HG02840 (cell line): ENCODE measurements around the gene SYT8.
"Not testable (repeated sequence)": the region's sequence is repeated elsewhere in the genome, so short reads cannot be mapped to it uniquely, and the experiment has no call there.

Experiments used
- ATAC-seq: cut with Tn5 transposase; IDR thresholded peaks from one replicate; pipeline ENCODE4 v1.9.1; 2021; ENCODE audit warnings: mild to moderate bottlenecking, moderate library complexity, moderate number of reproducible peaks; ENCODE audit not compliant: unreplicated experiment, low FRiP score

SYT8 gene

GRCh38 chr11:1834779-1835670 lies at the start of gene SYT8:
Gene SYT8, plus strand, starts transcription at chr11:1834990. Its CDS starts 116 bp downstream, at chr11:1835106.
- ATAC-seq: no peak

- ATAC-seq: no peak
Measured at GRCh38 chr11:1785749-1786413, 48.9 kb upstream of the SYT8 start.

DNA sequence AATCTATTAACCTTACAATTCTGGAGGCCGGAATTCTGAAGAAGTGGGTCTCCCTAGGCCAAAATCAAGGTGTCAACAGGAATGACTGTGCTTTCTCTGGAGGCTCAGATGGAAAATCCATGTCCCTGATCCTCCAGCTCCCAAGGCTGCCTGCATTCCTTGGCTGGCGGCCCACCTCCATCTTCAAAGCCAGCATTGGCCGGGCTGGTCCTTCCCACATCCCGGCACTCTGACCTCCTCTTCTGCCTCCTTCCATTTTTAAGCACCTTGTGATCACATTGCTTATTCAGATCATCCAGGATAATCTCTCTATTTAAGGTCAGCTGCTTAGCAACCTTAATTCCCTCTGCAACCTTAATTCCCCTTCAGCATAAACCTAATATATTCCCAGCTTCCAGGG lies 48.3 kb upstream of the SYT8 start:
- no peak for ATAC-seq

GRCh38 chr11:1791912-1792311 lies 42.9 kb upstream of the SYT8 start:
- no peak for ATAC-seq

GRCh38 chr11:1792461-1792860 lies 42.3 kb upstream of the SYT8 start:
- ATAC-seq: no peak

GRCh38 chr11:1793081-1793480 lies 41.7 kb upstream of the SYT8 start:
- no peak for ATAC-seq

DNA sequence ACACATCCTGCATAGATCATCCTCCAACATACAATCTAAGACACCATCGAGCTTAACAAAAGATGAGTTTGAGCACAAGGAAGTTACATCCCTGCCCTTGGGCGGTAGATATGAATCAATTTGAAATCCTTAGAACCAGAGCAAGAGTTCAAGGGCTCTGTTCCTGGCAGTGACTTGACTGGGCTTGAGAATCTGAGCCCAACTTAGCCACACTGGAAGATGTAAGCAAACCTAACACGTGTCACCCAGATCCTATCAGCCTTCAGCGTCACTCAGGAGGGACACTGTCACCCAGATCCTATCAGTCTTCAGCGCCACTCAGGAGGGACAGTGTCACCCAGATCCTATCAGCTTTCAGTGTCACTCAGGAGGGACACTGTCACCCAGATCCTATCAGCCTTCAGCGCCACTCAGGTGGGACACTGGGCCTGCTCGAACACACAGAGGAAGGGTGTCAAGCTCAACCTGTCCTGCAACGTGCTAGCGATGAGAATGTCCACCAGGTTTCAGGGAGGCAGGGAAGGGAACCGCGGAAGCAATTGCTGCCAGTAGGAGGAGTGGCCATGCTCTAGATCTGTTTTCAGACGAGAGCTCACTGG lies 38.3 kb upstream of the SYT8 start:
- no peak for ATAC-seq

- no peak for ATAC-seq
Measured at GRCh38 chr11:1797391-1798125, 37.2 kb upstream of the SYT8 start.

DNA sequence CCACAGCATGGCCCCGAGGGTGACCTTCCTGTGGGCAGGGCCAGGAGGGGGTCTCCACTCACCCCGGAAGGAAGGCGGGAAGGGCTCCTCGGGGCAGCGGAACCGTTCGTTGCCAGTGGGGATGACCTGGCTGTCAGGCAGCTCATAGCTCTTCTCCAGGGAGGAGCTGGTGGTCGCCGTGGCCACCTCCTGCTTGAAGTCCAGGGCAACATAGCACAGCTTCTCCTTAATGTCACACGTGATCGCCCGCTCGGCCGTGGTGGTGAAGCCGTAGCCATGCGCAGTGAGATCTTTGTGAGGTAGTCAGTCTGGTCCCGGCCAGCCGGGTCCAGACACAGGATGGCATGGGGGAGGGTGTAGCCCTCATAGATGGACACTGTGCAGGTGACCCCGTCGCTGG lies 31.5 kb upstream of the SYT8 start:
- ATAC-seq: no peak

GRCh38 chr11:1803835-1804519 lies 30.8 kb upstream of the SYT8 start:
- not testable (repeated sequence) for ATAC-seq

- ATAC-seq: no peak
Measured at GRCh38 chr11:1805525-1805924, 29.3 kb upstream of the SYT8 start.

GRCh38 chr11:1807264-1807995 lies 27.4 kb upstream of the SYT8 start:
- no peak for ATAC-seq

GRCh38 chr11:1810761-1811160 lies 24.0 kb upstream of the SYT8 start:
- ATAC-seq: no peak

GRCh38 chr11:1812274-1812673 lies 22.5 kb upstream of the SYT8 start:
- ATAC-seq: no peak

DNA sequence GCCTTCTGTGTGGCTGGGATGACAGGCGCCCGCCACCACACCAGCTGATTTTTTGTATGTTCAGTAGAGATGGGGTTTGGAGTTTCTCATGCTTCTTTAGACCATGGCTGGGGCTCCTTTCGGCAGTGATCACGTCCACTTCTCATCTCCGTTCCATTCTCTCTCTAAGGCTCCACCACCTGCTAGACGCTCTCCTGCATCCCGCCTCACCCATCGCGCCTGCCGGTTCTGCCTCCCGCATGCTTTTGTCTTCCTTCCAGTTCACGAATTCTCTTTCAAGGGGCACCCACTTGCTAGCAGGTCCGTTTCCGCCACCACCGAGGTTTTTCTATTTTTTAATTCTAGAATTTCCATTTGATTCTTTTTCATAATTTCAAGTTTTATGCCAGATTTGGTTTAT lies 22.0 kb upstream of the SYT8 start:
- ATAC-seq: no peak

GRCh38 chr11:1813356-1813755 lies 21.4 kb upstream of the SYT8 start:
- not testable (repeated sequence) for ATAC-seq

DNA sequence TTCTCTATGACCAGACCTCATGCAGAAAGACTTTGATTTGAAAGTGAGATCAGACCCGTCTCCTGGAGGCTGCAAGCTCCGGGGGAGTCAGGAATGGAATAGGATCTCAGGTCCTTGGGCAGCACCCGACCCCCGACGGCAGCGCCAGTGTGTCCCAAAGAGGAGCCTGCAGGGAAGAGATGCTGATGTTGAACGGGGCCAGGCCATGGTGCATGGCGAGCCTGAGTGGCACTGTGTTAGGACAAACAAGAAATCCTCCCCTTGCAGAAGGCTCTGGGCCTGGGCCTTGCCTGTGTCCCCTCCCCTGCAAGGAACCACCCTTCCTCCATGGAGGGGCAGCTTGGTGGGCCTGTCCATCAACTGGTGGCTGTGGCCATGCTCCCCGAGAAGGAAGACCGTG lies 20.1 kb upstream of the SYT8 start:
- ATAC-seq: no peak

GRCh38 chr11:1815311-1815710 lies 19.5 kb upstream of the SYT8 start:
- no peak for ATAC-seq

GRCh38 chr11:1815751-1816150 lies 19.0 kb upstream of the SYT8 start:
- ATAC-seq: no peak

DNA sequence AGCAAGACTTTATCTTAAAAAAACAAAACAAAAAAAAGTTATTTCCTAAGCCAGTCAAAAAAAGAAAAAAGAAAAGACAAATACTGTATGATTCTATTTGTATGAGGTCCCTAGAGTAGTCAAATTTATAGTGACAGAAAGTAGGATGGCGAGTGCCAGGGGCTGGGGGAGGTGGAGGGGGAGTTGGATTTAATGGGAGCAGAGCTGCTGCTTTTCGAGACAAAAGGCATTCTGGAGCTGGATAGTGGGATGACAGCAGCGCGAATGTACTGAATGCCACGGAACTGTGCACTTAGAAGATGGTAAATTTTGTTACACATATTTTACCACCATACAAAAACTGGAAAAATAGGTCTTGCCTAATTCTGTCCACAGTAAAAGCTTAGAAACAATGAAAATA lies 17.8 kb upstream of the SYT8 start:
- ATAC-seq: no peak
